ENCODE data around the gene GOSR1.
"Not testable (repeated sequence)": the region's sequence is repeated elsewhere in the genome, so short reads cannot be mapped to it uniquely, and the experiment has no call there.

GOSR1 gene

DNA sequence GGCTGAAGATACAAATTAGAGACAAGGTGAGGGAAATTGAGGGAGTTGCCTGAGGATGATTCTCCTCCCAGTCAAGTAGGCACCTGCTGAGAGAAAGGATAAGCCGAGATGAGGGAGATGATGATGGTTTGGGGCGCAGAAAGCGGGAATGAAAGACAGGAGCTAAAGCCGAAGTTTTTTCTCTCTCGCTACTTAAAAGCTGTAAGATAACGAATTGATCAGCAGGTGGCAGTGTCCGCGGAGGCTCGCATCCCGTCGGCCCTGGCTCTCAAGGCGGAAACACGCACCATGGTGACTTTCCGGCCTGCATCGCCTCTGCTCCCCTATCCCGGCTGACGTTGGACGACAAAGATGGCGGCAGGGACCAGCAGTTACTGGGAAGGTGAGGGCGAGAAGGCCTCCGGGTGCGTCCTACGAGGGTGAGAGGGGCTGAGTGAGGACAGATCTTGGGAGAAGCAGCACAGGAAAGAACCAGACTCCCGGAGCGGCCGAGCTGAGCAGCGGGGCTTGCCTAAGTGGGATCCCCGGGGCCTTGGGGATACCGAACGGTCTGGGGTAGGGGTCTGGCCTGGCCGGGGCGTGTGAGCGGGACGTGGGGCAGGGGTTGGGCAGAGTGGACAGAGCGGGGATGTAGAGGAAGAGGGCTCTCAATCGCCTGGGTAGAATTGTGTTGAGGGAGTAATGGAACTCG, at the start of gene GOSR1:
GOSR1 (plus strand) TSS at position 326 of the 691 bp plus-strand sequence; CDS start at position 352, 26 bp downstream.
- DNase-seq (ENCODE audit: low read depth in 2 of 2): peak; percentile 86 to 87

DNA sequence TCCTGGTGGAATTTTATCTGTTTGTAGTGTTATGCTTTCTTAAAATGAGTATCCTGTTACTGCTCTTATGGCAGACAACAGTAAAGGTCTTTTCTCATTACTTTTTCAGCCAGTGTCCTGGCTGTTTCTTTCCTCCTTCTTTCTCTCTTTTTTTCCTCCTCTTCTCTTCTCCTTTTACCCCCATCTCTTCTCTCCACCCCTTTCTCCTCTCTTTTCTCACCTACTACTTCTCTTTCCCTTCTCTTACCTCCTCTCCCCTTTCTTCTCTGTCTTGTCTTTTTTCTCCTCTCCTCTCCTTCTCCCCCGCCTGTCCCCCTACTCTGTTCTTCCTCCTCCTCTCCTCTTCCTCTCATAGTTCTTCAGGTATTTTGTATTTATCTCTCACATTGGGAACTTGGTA, 49.6 kb upstream of the GOSR1 start:
- no peak for DNase-seq (ENCODE audit: low read depth in 2 of 2)

DNA sequence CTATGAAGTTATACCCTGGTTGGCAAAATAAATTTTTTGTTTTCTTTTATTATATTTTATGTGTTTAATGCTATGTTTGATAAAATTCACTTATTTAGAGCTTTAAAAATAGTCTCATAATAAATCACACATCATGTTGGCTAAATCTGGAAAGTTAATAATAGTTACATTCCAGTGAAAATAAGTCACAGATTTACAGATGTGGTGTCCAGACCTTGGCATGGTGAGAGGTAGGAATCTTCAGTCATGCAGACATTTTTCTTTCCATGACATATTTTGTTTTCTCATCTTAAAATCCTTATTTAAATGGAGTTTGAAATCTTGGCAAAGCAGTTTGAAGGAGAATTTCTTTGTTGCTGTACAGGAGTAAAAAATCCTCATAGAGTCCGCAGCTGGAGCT, 48.1 kb upstream of the GOSR1 start:
- DNase-seq (ENCODE audit: low read depth in 2 of 2): no peak

DNA sequence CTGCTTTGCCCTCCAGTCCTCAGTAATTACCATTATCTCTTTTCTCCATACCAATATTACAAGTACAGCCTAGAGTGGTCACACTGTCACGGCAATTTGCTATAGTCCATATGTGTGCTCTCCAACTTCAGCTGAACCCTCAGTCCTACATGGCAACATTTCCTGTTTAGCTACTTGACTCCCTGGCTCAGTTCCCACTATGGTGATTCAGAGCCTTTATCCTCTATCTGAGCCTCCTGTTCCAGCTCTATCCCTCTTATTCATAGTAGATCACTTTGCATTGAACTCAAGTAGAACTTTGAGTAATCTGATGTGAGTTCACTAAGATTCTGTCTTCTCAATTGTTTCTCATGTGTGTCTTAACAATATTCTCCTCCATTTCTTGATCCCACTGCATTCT, 43.7 kb upstream of the GOSR1 start:
- no peak for DNase-seq (ENCODE audit: low read depth in 2 of 2)

DNA sequence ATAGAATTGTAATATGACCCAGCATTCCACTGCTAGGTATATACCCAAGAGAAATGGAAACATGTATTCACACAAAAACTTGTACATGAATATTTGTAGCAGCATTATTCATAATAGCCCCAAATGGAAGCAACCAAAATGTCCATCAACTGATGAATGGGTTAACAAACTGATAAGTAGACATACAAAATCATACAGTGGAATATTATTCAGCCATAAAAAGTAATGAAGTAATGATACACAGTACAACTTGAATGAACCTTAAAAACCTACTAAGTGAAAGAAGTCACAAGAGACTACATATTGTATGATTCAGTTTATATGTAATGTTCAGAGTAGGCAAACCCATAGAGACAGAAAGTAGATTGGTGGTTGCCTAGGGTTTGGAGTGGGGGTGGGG, 40.5 kb upstream of the GOSR1 start:
- no peak for DNase-seq (ENCODE audit: low read depth in 2 of 2)

DNA sequence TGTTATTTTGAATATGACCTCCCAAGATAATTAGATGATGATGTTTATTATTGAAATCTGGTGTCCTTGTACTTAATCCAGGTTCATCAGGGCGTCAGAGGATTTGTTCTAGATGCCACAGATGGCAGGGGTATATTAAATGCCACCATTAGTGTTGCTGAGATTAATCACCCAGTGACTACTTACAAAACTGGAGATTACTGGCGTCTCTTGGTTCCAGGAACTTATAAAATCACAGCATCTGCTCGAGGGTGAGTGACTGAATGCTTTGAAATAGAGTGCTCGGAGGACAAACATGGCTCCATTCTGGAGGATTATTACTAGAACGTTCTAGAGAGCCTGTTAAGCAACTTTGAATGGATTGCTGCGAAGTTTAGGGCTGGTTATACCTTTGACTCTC, 33.5 kb upstream of the GOSR1 start:
- no peak for DNase-seq (ENCODE audit: low read depth in 2 of 2)

DNA sequence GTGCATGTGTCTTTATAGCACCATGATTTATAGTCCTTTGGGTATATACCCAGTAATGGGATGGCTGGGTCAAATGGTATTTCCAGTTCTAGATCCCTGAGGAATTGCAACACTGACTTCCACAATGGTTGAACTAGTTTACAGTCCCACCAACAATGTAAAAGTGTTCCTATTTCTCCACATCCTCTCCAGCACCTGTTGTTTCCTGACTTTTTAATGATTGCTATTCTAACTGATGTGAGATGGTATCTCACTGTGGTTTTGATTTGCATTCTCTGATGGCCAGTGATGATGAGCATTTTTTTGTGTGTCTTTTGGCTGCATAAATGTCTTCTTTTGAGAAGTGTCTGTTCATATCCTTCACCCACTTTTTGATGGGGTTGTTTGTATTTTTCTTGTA, 30.6 kb upstream of the GOSR1 start:
- not testable (repeated sequence) for DNase-seq (ENCODE audit: low read depth in 2 of 2)

DNA sequence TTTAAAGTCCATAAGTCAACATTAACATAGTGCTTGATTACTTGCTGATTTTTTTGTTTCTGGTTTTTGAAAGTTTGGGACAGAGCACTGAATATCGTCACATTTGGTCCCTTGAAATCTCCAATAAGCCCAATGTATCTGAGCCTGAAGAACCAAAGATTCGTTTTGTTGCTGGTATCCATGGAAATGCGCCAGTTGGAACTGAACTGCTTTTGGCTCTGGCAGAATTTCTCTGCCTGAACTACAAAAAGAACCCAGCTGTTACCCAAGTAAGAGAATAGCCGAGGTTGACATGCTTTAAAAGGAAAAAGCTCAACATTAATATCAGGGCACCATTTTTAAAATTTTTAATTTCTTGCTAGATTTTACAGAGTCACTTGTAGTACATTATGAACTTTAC, 27.7 kb upstream of the GOSR1 start:
- DNase-seq (ENCODE audit: low read depth in 2 of 2): no peak

DNA sequence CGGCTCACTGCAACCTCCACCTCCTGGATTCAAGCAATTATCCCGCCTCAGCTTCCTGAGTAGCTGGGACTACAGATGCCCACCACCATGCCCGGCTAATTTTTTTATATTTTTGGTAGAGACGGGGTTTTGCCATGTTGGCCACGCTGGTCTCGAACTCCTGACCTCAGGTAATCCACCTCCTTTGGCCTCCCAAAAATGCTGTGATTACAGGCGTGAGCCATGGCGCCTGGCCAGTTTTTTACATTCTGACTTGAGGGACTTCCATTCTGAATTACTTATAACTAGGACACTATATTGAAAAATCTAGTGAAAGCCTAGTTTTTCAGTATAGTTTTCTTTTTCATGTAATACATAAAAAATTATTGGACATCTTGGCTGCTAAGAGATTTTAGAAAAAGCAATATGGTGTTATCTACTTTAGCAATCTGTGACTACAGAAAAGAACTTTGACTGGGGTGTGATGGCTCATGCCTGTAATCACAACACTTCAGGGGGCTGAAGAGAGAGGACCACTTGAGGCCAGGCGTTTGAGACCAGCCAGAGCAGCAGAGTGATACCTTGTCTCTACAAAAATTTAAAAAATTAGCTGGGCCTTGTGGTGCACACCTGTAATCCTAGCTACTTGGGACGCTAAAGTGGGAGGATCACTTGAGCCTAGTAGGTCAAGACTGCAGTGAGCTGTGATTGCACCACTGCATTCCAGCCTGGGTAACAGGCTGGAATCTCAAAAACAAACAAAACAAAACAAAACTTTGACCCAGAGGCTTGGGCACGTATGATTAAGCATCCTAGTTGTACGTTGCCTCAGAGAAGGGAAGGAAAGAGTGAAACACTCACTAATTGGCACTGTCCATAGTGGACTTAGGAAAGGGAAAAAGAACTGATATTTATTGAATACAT, 26.8 kb upstream of the GOSR1 start:
- no peak for DNase-seq (ENCODE audit: low read depth in 2 of 2)

DNA sequence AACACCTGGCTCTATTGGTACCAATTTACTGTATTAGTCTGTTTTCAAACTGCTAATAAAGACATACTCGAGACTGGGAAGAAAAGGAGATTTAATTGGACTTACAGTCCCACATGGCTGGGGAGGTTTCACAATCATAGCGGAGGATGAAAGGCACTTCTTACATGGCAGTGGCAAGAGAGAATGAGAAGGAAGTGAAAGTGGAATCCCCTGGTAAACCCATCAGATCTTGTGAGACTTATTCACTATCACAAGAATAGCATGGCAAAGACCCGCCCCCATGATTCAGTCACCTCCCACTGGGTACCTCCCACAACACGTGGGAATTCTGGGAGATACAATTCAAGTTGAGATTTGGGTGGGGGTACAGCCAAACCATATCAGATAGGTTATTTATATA, 22.6 kb upstream of the GOSR1 start:
- no peak for DNase-seq (ENCODE audit: low read depth in 2 of 2)

DNA sequence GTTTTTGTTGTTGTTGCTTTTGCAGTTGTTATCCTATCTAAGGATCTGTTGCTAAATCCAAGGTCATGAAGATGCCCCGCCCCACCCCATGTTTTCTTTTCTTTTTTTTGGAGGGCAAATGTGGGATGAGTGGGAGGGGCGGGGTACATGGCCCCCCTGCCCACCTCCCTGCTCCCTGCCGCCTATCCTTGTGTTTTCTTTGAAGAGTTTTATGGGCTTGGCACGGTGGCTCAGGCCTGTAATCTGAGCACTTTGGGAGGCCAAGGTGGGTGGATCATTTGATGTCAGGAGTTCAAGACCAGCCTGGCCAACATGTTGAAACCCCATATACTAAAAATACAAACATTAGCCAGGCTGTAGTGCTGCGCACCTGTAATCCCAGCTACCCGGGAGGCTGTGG, 18.8 kb upstream of the GOSR1 start:
- no peak for DNase-seq (ENCODE audit: low read depth in 2 of 2)

DNA sequence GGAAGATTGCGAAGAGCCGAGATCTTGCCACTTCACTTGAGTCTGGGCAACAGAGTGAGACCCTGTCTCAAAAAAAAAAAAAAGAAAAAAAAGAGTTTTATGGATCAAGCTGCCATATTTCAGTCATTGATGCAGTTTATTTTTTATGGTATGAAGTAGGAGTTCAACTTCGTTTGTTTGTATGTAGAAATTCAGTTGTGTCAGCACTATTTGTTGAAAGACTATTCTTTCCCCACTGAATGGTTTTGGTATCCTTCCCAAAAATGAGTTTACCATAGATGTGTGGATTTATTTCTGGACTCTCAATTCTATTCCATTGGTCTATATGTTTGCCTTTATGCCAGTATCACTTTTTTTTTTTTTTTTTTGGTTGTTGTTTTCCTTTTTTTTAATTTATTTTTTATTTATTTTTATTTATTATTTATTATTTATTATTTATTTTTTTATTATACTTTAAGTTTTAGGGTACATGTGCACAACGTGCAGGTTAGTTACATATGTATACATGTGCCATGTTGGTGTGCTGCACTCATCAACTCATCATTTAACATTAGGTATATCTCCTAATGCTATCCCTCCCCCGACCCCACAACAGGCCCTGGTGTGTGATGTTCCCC, 18.3 kb upstream of the GOSR1 start:
- not testable (repeated sequence) for DNase-seq (ENCODE audit: low read depth in 2 of 2)

DNA sequence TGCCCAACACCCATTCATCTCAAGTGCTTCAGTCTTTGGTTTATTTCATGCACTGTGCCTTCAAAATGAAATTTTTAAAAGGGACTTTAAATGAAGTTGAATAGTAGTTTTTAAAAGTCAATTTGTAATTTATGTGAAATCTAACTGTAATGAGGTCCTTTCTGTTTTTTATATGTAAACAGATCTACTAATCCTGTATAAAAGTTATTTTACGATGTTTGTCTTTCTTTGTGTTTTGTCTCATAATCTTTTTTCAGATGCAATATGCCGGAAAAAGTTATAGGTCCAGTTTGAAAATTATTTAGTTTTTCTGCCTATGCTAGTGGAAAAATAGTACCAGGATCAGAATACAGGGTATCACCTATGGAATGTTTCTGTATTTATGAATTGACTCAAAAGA, 8.7 kb upstream of the GOSR1 start:
- DNase-seq (ENCODE audit: low read depth in 2 of 2): no peak

DNA sequence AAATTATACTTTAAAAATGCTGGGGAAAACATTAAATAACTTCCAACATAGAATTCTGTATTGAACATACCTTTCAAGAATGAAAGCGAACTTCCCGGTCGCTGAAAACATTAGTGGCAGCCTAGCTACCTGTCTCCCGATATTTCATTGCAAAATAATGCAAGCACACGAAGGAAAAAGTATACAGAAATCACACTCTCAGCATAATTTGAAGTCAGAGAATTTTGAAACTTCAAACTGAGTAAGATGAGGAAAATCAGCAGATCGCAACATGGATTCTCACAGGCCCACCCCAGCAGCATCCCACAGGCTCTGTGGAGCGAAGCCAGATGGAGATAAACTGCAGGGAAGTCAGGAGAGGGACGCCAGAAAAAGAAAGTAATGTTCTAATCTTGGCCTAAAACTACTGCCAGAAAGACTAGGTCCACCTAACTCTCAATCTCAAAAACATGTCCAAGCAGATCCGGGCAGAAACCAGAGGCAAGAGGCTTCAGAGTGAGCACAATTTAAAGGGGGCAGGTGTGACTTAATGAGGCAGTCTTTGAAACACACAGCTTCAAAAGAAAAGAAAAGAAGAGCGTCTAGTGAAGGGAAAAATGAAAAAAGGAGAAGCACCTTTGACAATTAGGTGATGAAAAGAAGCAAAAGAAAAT, 4.8 kb upstream of the GOSR1 start:
- DNase-seq (ENCODE audit: low read depth in 2 of 2): no peak

DNA sequence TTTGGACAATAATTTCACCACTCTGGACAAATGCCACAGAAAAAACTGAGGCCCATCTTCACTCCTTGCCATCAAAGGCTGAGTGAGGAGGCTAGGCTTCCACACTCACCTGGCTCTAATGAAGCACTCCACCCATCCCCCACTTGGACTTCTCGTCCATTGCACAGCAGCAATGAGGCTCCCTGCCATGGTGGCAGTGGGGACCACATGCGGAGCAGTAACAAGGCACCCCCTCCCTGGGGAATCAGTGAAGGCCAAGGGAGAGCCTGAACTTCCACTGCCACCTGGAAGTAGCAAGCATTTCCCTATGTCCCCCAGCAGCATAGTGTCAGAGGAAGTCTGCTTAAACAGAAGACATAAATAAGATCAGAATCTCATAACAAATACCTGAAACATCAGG, 2.0 kb upstream of the GOSR1 start:
- DNase-seq (ENCODE audit: low read depth in 2 of 2): no peak

DNA sequence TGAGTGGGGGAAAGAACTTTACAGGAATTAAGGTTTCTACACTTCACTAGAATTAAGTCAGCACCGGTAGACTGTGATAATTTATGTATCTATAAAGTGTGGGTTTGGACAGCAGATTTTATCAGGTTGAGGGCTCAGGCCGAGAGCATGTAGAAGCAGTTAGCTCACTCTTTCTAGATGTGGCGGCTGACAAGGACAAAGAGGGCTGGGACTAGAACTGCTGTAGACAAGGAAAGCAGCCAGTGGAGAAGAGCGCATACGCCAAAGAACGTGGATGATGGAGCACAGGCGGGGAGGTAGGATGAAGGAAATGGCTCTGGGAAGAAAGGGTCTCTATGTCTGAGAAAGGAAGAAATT, 504 bp upstream of the GOSR1 start:
- DNase-seq (ENCODE audit: low read depth in 2 of 2): no peak

DNA sequence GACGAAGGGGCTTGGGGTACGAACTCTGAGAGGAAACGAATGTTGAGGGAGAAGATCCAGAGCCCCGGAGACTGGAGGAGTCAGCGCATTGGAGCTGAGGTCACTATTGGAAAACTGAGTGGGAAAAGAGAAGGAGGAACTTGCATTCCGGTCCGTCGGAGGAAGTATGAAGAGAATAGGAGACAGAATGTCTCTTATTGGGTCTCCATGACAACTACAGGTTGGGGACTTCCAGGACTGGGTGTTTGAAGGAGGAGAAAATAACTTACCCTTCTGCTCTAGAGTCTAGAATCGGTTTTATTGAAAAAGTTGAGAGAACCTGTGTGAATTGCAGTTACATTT, 537 bp downstream of the GOSR1 start:
- no peak for DNase-seq (ENCODE audit: low read depth in 2 of 2)

DNA sequence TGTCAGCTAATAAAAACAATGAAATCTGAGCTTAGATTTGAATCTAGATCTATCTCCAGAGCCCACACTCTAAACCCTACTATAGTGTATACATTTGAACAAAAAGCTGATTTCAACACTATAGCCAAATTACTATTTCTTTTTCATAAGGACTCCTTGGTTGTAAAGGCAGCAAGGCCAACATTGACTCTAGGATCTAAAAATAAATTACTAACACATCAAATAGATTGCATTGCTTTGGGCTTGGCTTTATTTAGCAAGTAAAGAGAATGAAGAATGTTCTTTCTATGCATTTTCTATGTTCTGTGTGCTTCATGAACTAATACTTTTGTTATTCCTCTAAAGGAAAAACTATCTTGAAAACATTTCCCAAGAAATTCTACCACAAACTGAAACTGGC, 5.3 kb downstream of the GOSR1 start:
- DNase-seq (ENCODE audit: low read depth in 2 of 2): no peak

DNA sequence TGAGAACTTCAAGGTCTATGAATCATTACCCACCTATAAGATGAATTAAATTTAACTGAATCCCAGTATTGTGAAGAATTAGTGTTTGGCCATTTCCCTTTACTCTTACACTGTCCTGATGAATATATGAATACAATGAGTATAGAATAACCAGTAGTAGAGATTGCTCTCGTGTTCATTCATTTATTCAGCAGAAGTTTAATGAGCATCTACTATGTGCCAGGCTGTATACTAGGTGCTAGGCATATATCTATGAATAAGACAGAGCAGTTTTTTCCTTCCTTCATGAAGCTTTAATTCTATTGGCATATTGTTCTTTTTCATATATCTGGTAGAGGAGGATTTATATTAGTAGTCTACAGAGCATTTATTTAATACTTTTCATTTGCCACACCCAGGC, 6.0 kb downstream of the GOSR1 start:
- DNase-seq (ENCODE audit: low read depth in 2 of 2): no peak

DNA sequence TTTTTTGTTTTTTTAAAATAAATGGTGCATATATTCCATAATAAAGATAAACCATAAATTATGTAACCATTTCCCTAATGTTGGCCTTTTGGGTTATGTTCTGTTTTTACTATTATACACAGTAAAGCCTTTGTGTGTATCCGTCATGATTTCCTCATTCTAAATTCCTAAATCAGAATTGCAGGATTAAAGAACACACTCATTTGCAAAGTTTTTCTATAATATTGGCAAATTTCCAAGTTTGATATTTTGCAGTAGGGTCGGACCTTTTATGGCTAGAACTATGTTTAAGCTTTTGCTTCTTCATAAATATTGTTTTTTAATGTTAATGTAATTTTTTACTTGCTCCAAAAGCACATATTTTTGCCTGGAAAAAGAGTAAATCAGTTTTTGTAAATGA, 16.6 kb downstream of the GOSR1 start:
- no peak for DNase-seq (ENCODE audit: low read depth in 2 of 2)

DNA sequence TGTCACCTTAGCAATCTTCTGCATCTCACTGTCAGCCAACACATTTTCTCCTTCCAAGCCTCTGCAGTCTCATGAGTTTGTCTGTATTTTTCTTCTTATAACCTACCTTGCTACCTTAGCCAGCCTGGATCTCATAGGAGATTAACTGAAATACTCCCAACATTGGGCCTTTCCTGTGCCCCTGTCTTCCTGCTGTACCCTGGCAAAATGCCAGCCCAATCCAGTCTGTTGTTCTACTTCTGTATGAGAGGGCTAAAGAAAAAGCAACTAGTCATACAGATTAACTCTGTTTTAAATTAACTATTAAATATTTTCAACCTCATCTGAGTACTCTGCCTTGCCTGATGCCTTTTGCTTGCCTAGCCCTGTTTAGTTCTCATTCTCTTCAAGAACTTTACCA, 18.4 kb downstream of the GOSR1 start:
- DNase-seq (ENCODE audit: low read depth in 2 of 2): no peak

DNA sequence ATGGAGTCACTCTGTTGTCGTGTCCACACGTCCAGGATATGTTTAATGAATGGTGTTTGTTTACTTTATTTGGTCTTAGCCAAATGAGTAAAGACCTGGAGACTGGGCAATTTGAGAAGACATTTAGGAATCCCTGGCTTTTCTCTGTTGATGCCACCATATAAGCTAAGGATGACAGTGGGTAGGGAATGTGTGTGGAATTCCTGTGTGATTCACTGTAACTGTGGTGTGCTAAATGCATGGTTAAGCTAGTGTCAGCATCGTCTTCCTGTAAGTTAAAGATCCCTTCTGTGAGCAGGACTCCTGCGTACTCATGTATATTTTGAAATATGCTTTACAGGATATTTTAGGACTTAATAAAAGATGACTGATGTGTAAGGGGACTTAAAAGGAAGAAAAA, 26.4 kb downstream of the GOSR1 start:
- DNase-seq (ENCODE audit: low read depth in 2 of 2): no peak

All from stimulated activated CD8-positive, alpha-beta memory T cell treated with anti-CD3 and anti-CD28 coated beads, Interleukin-7, amount 100 ng/mL, for 4 hours (primary cell).